GM21447 (cell line): Measurements from ENCODE around the gene TSPAN33.
A peak's percentile ranks its signal among the peaks of the same experiment; 100 is the strongest.
"Not testable (repeated sequence)": the region's sequence is repeated elsewhere in the genome, so short reads cannot be mapped to it uniquely, and the experiment has no call there.

Source experiments
- ATAC-seq: cut with Tn5 transposase; IDR thresholded peaks from one replicate; pipeline ENCODE4 v1.9.1; 2021; ENCODE audit not compliant: unreplicated experiment

Gene TSPAN33

GRCh38 chr7:129169686-129170440 lies 25.4 kb downstream of the TSPAN33 start:
- ATAC-seq = peak; percentile 58

DNA sequence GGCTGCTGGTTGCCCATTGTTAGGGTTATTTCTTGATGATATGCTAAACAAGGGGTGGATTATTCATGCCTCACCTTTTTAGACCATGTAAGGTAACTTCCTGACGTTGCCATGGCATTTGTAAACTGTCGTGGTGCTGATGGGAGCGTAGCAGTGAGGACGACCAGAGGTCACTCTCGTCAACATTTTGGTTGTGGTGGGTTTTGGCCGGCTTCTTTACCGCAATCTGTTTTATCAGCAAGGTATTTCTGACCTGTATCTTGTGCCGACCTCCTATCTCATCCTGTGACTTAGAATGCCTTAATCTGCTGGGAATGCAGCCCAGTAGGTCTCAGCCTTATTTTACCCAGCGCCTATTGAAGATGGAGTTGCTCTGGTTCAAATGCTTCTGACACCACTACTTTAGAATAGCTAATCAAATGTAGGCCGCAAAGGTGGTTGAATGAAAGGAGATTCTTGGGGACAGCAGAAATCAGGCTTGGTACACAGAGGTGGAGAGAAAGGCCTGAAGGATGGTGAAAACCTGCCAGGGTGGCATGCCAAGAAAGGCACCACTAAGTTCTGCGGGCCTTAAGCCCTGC lies 26.0 kb downstream of the TSPAN33 start:
- no peak for ATAC-seq

- not testable (repeated sequence) for ATAC-seq
Measured at GRCh38 chr7:129173861-129174260, 29.4 kb downstream of the TSPAN33 start.

DNA sequence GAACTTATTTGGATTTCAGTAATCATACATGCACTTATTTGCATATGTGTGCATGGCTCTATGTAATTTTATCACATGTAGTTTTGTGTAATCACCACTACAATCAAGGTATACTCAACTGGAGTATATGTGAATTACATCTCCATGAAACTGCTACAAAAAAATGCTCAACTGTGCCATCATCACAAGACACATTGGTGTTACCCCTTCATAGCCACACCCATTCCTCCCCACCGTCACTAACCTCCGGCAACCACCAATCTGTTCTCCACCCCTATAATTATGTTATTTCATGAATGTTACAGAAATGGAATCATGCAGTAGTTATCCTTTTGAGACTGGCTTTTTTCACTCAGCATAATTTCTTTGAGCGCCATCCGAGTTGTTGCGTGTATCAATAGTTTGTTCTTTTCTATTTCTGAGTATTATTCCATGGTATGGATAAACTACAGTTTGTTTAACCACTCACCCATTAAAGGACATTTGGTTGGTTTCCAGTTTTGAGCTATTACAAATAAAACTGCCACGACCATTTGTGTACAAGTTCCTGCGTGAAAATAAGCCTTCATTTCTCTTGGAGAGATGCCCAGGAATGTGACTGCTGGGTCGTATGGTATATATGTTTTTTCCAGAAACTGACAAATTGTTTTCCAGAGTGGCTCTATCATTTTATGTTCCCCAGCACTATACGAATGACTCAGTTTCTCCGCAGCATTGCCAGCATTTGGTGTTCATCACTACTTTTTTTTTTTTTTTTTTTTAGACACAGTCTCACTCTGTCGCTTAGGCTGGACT lies 32.6 kb downstream of the TSPAN33 start:
- ATAC-seq = no peak

GRCh38 chr7:129184981-129185670 lies 40.6 kb downstream of the TSPAN33 start:
- ATAC-seq = no peak

GRCh38 chr7:129186749-129187260 lies 42.3 kb downstream of the TSPAN33 start:
- ATAC-seq = no peak

GRCh38 chr7:129187681-129188371 lies 43.3 kb downstream of the TSPAN33 start:
- no peak for ATAC-seq

DNA sequence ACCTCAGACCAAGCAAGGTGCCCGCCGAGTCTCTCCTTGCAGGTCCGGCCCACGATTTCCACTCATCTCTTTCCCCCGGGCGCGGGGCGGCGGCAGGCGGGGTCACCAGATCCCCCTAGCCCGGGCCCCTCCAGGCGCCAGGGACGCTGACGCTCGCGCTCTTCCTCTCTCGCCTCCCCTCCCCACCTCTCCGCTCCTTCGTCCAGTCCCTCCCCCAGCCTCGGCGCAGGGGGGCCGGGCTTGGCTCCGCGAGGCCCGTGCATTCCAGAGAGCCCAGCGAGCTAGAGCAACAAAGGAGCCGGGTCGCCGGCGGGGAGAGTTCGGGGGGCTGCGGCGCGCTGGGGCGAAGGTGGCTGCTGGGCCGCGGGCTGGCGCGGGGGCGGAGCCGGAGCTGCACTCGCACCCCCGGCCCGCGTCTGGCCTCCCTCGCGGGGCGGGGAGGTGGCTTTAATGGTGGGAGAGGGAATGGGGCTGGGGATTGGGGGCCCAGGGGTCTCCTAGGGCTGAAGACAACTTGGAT lies 43.9 kb downstream of the TSPAN33 start, which contains the start of gene SMO:
Gene SMO, plus strand, starts transcription at position 262 of the 520 bp plus-strand sequence. CDS start 519 bp downstream, outside the sequence.
- ATAC-seq = no peak

- ATAC-seq = no peak
Measured at GRCh38 chr7:129188892-129189660, 44.6 kb downstream of the TSPAN33 start.

- no peak for ATAC-seq
Measured at GRCh38 chr7:129189661-129190310, 45.3 kb downstream of the TSPAN33 start.

GRCh38 chr7:129191272-129191671 lies 46.8 kb downstream of the TSPAN33 start:
- no peak for ATAC-seq

GRCh38 chr7:129193892-129194291 lies 49.4 kb downstream of the TSPAN33 start:
- no peak for ATAC-seq

DNA sequence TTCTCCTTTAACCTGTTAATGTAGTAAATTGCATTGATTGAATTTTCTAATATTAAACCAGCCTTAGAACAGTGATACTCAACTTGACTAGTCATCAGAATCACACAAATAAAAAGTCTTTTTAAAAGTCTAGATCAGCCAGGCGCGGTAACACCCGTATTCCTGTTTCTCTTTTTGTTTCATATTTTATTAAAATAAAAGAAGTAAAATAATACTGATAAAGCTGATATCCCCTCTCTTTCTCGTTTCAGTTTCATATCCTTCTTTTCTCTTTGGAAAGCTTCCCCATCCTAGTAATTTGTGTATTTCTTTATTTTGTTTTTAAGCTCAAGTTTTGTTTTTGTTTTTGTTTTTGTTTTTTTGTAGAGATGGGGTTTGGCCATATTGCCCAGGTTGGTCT lies 53.3 kb downstream of the TSPAN33 start:
- ATAC-seq = no peak

- no peak for ATAC-seq
Measured at GRCh38 chr7:129199406-129199805, 54.9 kb downstream of the TSPAN33 start.

- no peak for ATAC-seq
Measured at GRCh38 chr7:129202058-129202777, 57.7 kb downstream of the TSPAN33 start.

DNA sequence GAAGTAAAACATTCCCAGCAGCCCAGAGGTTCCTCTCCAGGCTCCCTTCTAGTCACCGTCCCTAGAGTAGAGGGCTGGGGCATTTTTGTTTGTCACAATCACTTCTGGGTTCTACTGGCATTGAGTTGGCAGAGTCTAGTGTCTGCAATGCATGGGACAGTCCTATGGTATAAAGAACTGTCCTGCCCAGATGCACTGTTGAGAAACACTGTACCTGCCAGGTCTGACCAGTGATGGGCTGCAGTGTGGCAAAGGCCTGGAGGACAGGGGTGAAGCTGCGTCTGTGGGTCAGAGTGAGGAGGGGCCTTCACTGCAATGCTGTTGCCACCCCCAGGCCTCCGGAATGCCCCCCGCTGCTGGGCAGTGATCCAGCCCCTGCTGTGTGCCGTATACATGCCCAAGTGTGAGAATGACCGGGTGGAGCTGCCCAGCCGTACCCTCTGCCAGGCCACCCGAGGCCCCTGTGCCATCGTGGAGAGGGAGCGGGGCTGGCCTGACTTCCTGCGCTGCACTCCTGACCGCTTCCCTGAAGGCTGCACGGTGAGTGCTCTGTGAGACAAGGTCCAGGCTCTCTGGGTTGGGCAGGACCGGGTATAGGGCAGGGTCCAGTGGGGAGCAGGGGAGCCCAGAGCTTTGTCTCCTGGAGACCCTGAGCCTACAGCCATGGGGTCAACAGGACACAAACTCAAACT lies 58.7 kb downstream of the TSPAN33 start:
- ATAC-seq = no peak

DNA sequence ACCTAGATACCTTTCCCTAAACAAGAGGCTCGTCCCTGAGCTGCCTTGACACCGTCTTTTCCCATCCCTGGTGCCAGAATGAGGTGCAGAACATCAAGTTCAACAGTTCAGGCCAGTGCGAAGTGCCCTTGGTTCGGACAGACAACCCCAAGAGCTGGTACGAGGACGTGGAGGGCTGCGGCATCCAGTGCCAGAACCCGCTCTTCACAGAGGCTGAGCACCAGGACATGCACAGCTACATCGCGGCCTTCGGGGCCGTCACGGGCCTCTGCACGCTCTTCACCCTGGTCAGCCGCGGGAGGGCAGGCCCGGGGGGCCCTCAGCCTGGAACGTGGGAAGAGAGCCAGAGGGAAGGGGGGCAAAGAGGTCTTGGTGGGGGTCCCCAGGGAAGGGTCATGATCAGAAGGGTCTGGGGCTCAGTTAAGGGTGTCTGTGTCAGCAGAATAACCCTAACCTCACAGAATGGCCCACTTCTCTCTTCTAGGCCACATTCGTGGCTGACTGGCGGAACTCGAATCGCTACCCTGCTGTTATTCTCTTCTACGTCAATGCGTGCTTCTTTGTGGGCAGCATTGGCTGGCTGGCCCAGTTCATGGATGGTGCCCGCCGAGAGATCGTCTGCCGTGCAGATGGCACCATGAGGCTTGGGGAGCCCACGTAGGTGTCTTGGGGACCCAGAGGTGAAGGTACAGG lies 60.8 kb downstream of the TSPAN33 start:
- ATAC-seq = no peak
